Kidney (tissue), 14 donors: ENCODE measurements around the gene ARL4C. TPM values are rescaled to one million over a fixed set of nuclear protein-coding genes. Genes with fewer than 3 reads are reported as not detected.

Experiments
- DNase-seq, 5 donors: peaks; one replicate each; pipeline ENCODE4 v3.0.0-alpha.2; 2013 to 2020
- FAIRE-seq: peaks from 2 replicates; lab custom pipeline; 2012; peaks lifted over from hg19 to GRCh38; lab: Jason Lieb, UNC
- H3K27ac ChIP-seq, 2 donors: one replicate each; pipeline ENCODE4 v1.7.0; 2013; ENCODE audit warnings: low read depth in 2 of 2, low read length in 2 of 2, inconsistent platforms in 1 of 2
- H3K27me3 ChIP-seq: one replicate; pipeline ENCODE4 v1.7.1; 2013; ENCODE audit warnings: low read length, inconsistent platforms; ENCODE audit not compliant: control insufficient read depth, insufficient read depth
- H3K36me3 ChIP-seq, 3 donors: one replicate each; pipeline versions ENCODE4 v1.7.0 to v1.7.1; 2013; ENCODE audit warnings: low read length in 3 of 3, control low read depth in 1 of 3, inconsistent platforms in 1 of 3; ENCODE audit not compliant: insufficient read depth in 3 of 3, control insufficient read depth in 2 of 3
- H3K4me1 ChIP-seq, 3 donors: one replicate each; pipeline versions ENCODE4 v1.7.0 to v1.7.1; 2013; ENCODE audit warnings: low read length in 3 of 3, inconsistent platforms in 1 of 3, low read depth in 1 of 3; ENCODE audit not compliant: control insufficient read depth in 2 of 3, insufficient read depth in 2 of 3
- H3K4me3 ChIP-seq, 3 donors: one replicate each; pipeline versions ENCODE4 v1.7.0 to v1.8.1; 2013; ENCODE audit warnings: low read length in 3 of 3, control low read depth in 1 of 3, inconsistent platforms in 1 of 3
- H3K9ac ChIP-seq, 3 donors: one replicate each; pipeline versions ENCODE4 v1.7.0 to v1.7.1; 2013; ENCODE audit warnings: low read length in 3 of 3, control low read depth in 1 of 3, inconsistent platforms in 1 of 3
- H3K9me3 ChIP-seq, 3 donors: one replicate each; pipeline versions ENCODE4 v1.7.0 to v1.7.1; 2013; ENCODE audit warnings: low read length in 3 of 3, control low read depth in 1 of 3, inconsistent platforms in 1 of 3; ENCODE audit not compliant: control insufficient read depth in 2 of 3, insufficient read depth in 1 of 3
- CTCF ChIP-seq: IDR thresholded peaks from 3 replicates; pipeline ENCODE4 v1.5.1; 2012; ENCODE audit warnings: mild to moderate bottlenecking, moderate library complexity, borderline replicate concordance; ENCODE audit not compliant: insufficient read depth; ENCODE audit errors: extremely low read depth
- intact Hi-C: fragments of 100-400 bp; cut with DNase I; formaldehyde crosslinking; loops from one replicate; pipeline ENCODE4 v1.11.1; 2022
- polyA plus RNA-seq: library from polyadenylated mRNA; stranded (reverse); fragments of 350-450 nt; fragmentation: Illumina TruSeq; extraction: RNeasy Lipid Tissue Mini Kit (QIAGEN cat#74804); gene quantifications from one replicate; pipeline ENCODE4 v1.2.3, GENCODE V29; 2014; ENCODE audit warnings: low read depth, low replicate concordance; ENCODE audit not compliant: insufficient read depth
- total RNA-seq: library from RNA; stranded (reverse); fragmentation: NEBNext Ultra II Directional; extraction: Animal tissue kit (Norgen Biotek cat#: 25700); gene quantifications from one replicate; pipeline ENCODE4 v1.2.1, GENCODE V29; 2021
- donor health status: control.
- donor health status: control.
- donor health status: control.
- donor health status: control.
- donor health status: control.
- donor health status: DM: yes; HTN: yes; CAD: no.
- donor health status: Normal renal cell carcinoma (clear cell type).

ARL4C gene
- total and polyA plus RNA-seq, 2 donors from 2014 or later = 2.7 to 62.0 TPM

- Histone ChIP-seq H3K36me3 (no peaks in the 10 kb centered on the region), H3K4me3 (no peak overlapping the region), H3K9ac (no peak overlapping the region), H3K27ac (no peak overlapping the region), H3K4me1 (no peaks in the 10 kb centered on the region), H3K27me3 (no peaks in the 10 kb centered on the region), H3K9me3 (no peaks in the 10 kb centered on the region)
- intact Hi-C loops = no loop called here
- TF ChIP-seq CTCF = no peak
- FAIRE-seq = no peak
- DNase-seq = no peak
Measured at GRCh38 chr2:234464291-234464645, 32.6 kb downstream of the ARL4C start.

GRCh38 chr2:234463626-234464290 lies 33.1 kb downstream of the ARL4C start:
- DNase-seq (no peak), FAIRE-seq (no peak)
- Histone ChIP-seq H3K4me1 (no peaks in the 10 kb centered on the region), H3K27me3 (no peaks in the 10 kb centered on the region), H3K36me3 (no peaks in the 10 kb centered on the region), H3K9ac (no peak overlapping the region), H3K9me3 (no peaks in the 10 kb centered on the region), H3K27ac (no peak overlapping the region), H3K4me3 (no peak overlapping the region)
- no peak for TF ChIP-seq CTCF
- intact Hi-C loops = no loop called here

- Histone ChIP-seq H3K9me3 (no peaks in the 10 kb centered on the region), H3K9ac (no peak overlapping the region), H3K4me3 (no peak overlapping the region), H3K27me3 (no peaks in the 10 kb centered on the region), H3K27ac (no peak overlapping the region), H3K36me3 (no peaks in the 10 kb centered on the region), H3K4me1 (no peaks in the 10 kb centered on the region)
- no peak for TF ChIP-seq CTCF
- DNase-seq (no peak), FAIRE-seq (no peak)
- intact Hi-C loops = no loop called here
Measured at GRCh38 chr2:234462218-234462992, 34.5 kb downstream of the ARL4C start.
